Kidney epithelial cell (primary cell): ENCODE results near the gene RAG1. TPM values are rescaled to one million over a fixed set of nuclear protein-coding genes. Genes with fewer than 3 reads are reported as not detected.

ENCODE experiments used
- DNase-seq: peaks from one replicate; pipeline ENCODE4 v3.0.0-alpha.2; 2010; ENCODE audit warnings: low read depth
- H3K27me3 ChIP-seq: 2 replicates; pipeline ENCODE4 v1.6.0; 2011; ENCODE audit warnings: low read length; ENCODE audit not compliant: control insufficient read depth, insufficient read depth
- H3K36me3 ChIP-seq: 2 replicates; pipeline ENCODE4 v1.5.1; 2011; ENCODE audit warnings: low read length; ENCODE audit not compliant: control insufficient read depth, insufficient read depth
- H3K4me3 ChIP-seq: 2 replicates; pipeline ENCODE4 v1.5.1; 2011; ENCODE audit warnings: low read depth, mild to moderate bottlenecking, control low read depth, low read length
- CTCF ChIP-seq: IDR thresholded peaks from 2 replicates; pipeline ENCODE4 v1.5.1; 2011; ENCODE audit warnings: mild to moderate bottlenecking, moderate library complexity, low read length, control low read depth, inconsistent platforms; ENCODE audit not compliant: insufficient read depth, poor library complexity, severe bottlenecking
- total RNA-seq: library from RNA; depleted of rRNA; stranded (reverse); fragments of >200 nt; gene quantifications from 2 replicates; pipeline ENCODE4 v1.2.3, GENCODE V29; 2015

Gene RAG1
- total RNA-seq, 1 donor from 2014 or later, result 2.5 TPM

DNA sequence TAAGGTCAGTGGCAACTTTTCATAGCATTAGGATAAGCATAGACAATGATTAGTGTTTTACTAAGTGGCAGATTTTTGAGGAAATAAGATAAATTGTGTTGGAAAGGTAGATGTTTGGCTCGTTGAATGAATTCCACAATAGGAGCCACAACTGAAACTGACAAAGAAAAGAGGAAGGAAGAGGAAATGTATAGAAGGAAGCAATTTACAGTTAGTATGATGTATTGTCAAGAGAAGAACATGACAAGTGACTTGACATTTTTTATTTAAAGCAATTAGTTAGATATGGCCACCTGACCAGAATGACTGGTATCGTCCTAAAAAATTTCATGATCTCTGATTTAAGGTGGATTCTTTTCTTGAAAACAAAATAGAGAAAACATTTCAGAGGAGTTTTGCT, 33.3 kb downstream of the RAG1 start:
- no peak overlapping the region for H3K4me3 ChIP-seq
- H3K36me3 ChIP-seq, result no peaks in the 10 kb centered on the region
- no peak for TF ChIP-seq CTCF
- no peak for DNase-seq
- no peaks in the 10 kb centered on the region for H3K27me3 ChIP-seq

GRCh38 chr11:36602135-36602534, 34.3 kb downstream of the RAG1 start:
- Histone ChIP-seq H3K4me3 (no peak overlapping the region), H3K27me3 (no peaks in the 10 kb centered on the region), H3K36me3 (no peaks in the 10 kb centered on the region)
- TF ChIP-seq CTCF, result no peak
- DNase-seq, result no peak

DNA sequence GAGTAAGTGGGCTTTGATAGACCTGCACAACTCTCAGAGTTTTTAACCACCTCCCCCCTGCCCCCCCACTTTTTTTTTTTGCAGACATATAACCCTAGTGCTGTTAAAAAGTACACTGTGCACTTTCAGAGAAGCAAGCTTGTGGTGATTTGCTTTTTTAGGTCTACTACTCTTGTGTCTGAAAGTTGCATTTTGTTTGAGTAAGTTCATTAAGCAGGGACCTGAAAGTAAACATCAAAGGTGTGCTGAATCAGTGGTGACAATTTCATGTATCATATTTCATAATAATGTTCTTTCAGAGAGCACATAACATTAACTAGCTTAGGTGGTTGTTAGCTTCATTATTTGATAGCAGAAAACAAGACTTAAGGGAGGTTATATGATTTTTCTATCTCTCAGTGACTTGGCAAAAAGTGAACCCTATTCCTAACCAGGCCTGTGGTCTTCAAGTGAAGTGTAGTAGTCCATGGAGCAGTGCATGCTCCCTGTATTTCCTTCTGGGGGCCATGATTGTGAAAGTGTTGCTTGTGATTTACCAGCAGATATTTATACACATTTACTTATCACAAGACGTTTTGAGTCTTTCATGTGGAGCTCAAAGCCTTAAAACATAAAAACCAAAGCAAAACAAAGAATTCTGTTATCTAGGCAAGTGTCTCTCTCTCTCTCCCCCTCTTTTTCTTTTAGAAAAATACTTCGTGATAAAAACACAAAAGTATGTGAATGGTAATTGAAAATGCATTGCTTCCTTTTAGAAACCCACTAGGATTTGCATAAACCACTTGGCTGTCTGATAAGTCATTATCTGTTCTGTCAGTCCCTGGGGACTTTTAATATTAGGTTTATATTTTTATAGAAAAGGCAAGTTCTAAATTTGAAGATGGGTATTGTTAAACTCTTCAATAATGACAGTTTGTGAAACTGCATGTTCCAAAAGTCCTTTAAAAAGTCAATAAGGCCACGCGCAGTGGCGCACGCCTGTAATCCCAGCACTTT, 37.7 kb downstream of the RAG1 start:
- no peak for TF ChIP-seq CTCF
- no peak for DNase-seq
- Histone ChIP-seq H3K36me3 (no peaks in the 10 kb centered on the region), H3K4me3 (no peak overlapping the region), H3K27me3 (no peaks in the 10 kb centered on the region)

- Histone ChIP-seq H3K27me3 (no peaks in the 10 kb centered on the region), H3K4me3 (no peak overlapping the region), H3K36me3 (no peaks in the 10 kb centered on the region)
- DNase-seq, result no peak
- no peak for TF ChIP-seq CTCF
Observed at GRCh38 chr11:36608491-36609199, 40.8 kb downstream of the RAG1 start.

DNA sequence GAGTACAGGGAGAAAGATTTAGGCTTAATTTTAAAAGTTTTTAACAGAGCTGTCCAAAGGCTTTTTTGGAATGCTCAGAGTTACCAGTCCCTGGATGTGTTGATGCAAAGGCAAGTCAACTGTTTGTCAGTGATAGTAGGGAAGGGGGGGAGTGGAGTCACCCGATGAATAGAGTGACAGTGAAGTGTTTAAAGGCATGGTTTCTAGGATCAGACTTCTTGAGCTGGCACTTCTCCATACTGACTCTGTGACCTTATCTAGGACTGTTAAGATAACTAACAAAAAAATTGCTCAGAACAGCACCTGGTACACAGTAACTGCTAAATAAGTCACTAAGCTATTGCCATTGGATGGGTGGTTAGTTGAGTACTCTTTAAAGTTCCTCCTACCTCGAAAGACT, 41.6 kb downstream of the RAG1 start:
- no peak overlapping the region for H3K4me3 ChIP-seq
- no peaks in the 10 kb centered on the region for H3K27me3 ChIP-seq
- no peaks in the 10 kb centered on the region for H3K36me3 ChIP-seq
- no peak for DNase-seq
- no peak for TF ChIP-seq CTCF
